Forelimb muscle (tissue), 1 donor: ENCODE results near the gene KLK3. TPM values are rescaled to one million over a fixed set of nuclear protein-coding genes. Genes with fewer than 3 reads are reported as not detected.

Source experiments
- DNase-seq: peaks from one replicate; pipeline ENCODE4 v3.0.0-alpha.2; 2013; ENCODE audit warnings: low read depth
- polyA plus RNA-seq: library from polyadenylated mRNA; unstranded; fragments of 120-200 nt; gene quantifications from one replicate; pipeline ENCODE4 v1.2.1, GENCODE V29; 2013; ENCODE audit not compliant: insufficient read length

The KLK3 gene
- polyA plus RNA-seq, 1 donor, result not detected

DNA sequence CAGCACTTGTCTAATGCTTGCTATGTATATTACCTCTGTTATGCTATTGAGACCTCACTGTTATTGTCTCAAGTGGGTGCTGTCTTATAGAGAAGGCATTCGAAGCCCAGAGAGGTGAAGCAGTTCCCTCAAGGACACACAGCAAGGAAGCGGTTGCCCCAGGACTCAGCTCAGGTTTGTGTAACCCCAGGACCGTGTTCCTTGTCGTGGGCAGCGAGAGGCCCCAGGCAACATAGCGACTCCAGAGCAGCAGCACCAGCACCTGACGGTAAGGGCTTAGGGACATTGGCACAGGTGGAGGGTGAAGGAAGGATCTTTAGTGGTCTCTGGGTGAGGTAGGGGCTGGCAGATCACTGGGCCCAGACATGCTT lies 23.7 kb upstream of the KLK3 start:
- DNase-seq, result no peak

- DNase-seq, result no peak
Measured at GRCh38 chr19:50832666-50833065, 22.0 kb upstream of the KLK3 start.

DNA sequence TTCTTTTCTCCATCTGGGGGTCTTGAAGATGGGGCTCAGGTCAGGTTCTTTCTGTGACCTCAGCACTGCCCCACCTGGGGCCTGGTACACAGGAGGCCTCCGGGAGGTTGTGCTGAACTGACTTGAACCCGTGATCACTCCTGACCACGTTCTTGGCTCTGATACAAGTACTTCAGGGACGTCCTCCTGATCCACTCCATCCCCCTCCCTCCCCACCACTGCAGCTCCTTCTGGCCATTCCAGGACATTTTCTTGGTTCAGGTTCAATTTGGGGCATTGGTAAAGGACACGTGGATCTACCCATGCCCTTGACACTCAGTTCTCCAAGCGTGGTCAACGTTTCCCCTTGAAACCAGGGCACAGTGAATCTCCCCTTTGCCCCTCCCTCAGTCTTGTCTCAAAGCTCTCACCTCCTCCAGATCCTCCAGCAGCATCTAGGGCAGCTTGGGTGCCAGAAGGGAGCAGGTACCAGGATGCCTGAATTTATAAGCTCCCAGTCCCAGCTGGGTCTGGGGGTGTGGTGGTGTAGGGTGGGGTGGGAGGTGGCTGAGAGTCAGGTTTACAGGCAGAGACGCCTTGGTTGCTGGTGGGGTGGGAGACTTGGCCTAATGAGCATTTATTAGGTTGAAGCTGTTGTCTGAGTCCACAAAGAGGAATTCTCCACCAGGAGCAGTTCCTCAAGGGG lies 21.5 kb upstream of the KLK3 start, which contains the start of gene KLK15:
TSS of gene KLK15 (minus strand) at position 458 of the 685 bp plus-strand sequence. CDS start 2,082 bp downstream, outside the sequence.
- DNase-seq, result no peak

- no peak for DNase-seq
Measured at GRCh38 chr19:50833802-50834167, 20.9 kb upstream of the KLK3 start.

DNA sequence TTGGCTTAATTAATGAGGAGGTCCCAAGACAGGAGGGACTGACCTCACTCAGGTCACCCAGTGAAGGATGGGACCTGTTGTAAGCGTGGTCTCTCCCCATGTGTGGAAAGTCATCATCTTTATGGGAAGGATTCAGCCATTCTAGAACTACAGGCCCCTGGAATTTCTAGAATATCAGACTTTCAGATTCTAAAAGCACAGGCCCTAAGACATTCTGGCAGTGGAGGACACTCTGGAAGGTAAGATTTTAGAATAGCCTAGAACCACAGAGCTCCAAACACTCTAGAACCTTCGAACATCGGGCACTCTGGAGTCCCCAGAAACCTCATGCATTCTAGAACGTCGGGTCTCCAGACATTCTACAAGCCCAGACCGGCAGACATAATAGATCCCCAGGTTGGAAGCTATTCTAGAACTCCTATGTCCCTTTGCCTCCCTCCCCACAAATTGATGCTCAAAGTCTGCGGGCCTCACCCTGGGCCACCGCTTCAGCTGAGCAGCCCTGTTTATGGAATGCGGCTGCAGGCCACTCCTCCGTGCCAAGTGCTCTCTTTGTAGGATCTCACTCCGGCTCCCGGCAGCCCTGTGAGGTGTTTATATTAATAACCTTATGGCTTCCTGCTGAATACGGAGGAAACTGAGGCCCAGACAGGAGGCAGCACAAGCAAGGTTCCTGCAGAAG lies 19.5 kb upstream of the KLK3 start:
- no peak for DNase-seq

- DNase-seq, result no peak
Measured at GRCh38 chr19:50835785-50836542, 18.8 kb upstream of the KLK3 start.

DNA sequence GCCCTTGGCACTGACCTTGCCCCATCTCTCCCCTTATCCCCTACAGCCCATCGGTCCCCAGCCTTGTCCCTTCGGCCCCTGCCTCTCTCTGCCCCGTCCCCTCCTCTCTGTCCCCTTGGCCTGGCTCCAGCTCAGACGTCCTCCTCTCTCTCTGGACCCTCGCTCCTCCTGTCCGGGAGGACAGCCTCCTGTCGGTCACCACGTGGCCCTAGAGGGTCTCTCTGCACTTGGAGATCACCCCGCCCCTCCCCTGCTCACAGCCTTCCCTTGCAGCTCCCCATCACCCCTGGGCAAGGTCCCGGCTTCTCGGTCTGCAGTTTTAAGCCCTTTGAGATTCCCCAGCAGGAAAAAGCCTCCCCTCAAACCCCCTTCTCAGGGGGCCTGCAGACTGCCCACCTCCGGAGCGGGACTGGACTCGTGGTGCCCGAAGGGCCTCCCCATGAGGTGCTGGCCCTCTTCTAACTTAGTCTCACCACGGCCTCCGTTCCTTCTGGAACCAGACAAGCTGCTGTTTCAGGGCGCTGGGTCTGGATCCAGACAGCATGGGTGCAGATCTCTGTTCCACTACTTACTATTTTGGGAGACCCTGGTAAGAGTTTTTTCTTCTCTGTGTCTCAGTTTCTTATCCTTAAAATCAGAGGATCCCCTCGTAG lies 18.0 kb upstream of the KLK3 start:
- DNase-seq, result no peak

DNA sequence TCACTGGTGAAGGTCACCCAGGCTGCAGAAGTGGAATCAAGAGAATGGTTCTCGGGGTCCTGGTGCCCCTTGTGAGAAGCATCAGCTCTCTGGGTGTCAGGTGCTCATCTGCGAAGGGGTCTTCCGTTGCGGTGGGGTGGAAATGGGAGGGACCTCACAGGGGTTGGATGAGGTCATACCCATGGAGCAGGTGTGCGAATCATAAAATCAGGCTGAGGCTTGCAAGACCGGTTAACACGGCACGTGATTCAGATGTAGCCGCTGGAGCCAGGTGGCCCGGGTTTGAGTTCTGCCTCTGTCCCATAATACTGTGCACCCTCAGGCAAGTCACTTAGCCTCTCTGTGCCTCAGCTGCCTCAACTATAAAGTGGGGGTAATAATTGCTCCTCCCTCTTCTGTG lies 17.4 kb upstream of the KLK3 start:
- DNase-seq, result no peak

GRCh38 chr19:50838239-50838638 lies 16.5 kb upstream of the KLK3 start:
- no peak for DNase-seq

GRCh38 chr19:50839712-50840655 lies 14.7 kb upstream of the KLK3 start:
- DNase-seq, result no peak

DNA sequence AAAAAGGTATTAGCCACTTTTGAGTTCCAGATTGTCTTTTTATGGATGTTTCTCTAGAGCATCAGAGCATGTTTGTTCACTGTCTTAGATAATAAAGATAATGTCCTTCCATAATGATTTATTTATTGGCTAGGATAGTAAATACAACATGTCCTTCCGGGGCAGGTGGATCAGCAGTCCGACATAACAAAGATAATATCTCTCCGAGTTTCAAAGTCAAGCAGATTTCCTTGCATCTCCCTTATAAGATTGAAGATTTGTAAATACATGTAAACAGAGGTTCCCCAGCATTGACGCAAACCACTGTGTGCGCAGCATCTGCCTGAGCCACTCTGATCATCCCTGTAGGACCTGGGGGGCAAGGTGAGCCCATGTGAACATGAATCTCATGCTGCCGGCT lies 12.6 kb upstream of the KLK3 start:
- no peak for DNase-seq

GRCh38 chr19:50843205-50843604 lies 11.5 kb upstream of the KLK3 start:
- no peak for DNase-seq

DNA sequence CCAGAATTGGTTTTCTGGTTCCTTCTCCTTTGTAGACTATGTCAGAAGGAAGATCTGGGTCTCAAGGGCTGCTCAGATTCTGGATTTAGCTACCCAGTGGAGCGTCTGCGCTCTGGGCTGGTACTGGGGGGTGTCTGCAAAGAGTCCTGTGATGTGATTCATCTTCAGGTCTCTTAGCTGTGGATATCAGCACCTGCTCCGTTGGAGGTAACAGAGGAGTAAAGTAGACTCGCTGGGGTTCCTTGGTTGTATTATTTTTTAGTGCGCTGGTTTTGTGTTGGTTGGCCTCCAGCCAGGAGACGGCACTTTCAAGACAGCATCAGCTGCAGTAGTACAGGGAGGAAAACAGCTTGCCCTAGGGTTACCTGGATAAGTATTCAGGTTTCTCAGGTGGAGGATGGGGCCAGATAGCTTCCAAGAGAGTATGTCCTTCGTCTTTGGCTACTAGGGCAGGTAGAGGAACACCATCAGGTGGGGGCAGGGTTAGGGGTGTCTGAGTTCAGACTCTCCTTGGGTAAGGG lies 11.0 kb upstream of the KLK3 start:
- no peak for DNase-seq

DNA sequence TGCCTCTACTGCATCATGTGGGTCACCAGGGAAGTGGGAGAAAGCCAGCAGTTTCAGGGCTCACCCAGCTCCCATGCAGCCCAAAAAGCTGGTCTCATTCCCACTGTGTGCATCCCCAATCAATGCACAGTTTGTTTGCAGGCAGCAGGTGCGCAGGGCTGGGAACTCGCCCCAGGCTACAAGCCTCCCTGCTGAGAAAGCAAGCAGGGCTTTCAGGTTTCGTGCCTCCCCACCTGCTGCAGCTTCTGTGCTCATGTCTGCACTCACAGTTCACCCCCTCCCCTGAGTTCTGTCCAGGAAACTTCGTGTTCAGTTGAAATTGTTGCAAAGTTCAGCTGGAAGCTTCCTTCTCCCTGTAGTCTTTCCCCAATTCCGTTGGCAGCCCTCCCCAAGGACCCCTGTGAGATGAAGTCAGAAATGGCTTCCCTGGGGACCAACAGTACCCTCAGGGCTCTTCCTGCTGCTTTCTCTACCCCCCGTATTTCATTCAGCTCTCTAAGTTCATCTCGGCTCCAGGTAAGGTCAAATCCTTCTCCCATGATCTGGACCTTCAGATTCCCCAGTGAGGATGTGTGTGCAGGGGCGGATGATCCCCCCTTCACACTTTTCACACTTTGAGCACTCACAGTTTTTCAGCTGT lies 10.3 kb upstream of the KLK3 start:
- no peak for DNase-seq

DNA sequence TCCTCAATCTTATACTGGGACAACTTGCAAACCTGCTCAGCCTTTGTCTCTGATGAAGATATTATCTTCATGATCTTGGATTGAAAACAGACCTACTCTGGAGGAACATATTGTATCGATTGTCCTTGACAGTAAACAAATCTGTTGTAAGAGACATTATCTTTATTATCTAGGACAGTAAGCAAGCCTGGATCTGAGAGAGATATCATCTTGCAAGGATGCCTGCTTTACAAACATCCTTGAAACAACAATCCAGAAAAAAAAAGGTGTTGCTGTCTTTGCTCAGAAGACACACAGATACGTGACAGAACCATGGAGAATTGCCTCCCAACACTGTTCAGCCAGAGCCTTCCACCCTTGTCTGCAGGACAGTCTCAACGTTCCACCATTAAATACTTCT lies 4.0 kb upstream of the KLK3 start:
- no peak for DNase-seq

GRCh38 chr19:50851620-50852019 lies 3.1 kb upstream of the KLK3 start:
- no peak for DNase-seq

DNA sequence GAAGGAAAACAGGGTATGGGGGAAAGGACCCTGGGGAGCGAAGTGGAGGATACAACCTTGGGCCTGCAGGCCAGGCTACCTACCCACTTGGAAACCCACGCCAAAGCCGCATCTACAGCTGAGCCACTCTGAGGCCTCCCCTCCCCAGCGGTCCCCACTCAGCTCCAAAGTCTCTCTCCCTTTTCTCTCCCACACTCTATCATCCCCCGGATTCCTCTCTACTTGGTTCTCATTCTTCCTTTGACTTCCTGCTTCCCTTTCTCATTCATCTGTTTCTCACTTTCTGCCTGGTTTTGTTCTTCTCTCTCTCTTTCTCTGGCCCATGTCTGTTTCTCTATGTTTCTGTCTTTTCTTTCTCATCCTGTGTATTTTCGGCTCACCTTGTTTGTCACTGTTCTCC lies 2.7 kb downstream of the KLK3 start:
- DNase-seq, result no peak

GRCh38 chr19:50858886-50859285 lies 4.2 kb downstream of the KLK3 start:
- no peak for DNase-seq

- DNase-seq, result no peak
Measured at GRCh38 chr19:50859849-50860248, 5.1 kb downstream of the KLK3 start.

DNA sequence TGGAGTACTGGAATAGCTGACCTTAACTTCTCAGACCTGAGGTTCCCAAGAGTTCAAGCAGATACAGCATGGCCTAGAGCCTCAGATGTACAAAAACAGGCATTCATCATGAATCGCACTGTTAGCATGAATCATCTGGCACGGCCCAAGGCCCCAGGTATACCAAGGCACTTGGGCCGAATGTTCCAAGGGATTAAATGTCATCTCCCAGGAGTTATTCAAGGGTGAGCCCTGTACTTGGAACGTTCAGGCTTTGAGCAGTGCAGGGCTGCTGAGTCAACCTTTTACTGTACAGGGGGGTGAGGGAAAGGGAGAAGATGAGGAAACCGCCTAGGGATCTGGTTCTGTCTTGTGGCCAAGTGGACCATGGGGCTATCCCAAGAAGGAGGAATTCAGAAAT lies 6.3 kb downstream of the KLK3 start:
- no peak for DNase-seq
